H9 (cell line): ENCODE measurements around the gene CRBN. TPM values are rescaled to one million over a fixed set of nuclear protein-coding genes. Genes with fewer than 3 reads are reported as not detected.

Experiments
- DNase-seq: peaks from one replicate; pipeline ENCODE4 v3.0.0-alpha.2; 2017
- H2AFZ ChIP-seq: one replicate; pipeline ENCODE4 v1.6.1; 2013; ENCODE audit warnings: mild to moderate bottlenecking, low read length, control low read depth, moderate library complexity
- H2AK5ac ChIP-seq: 2 replicates; pipeline ENCODE4 v1.6.1; 2013; ENCODE audit warnings: low read length, control low read depth, mixed read lengths; ENCODE audit not compliant: insufficient read length
- H2BK120ac ChIP-seq: one replicate; pipeline ENCODE4 v1.6.1; 2013; ENCODE audit warnings: low read depth, mild to moderate bottlenecking, low read length, control low read depth, inconsistent platforms; ENCODE audit not compliant: poor library complexity, severe bottlenecking
- H2BK12ac ChIP-seq: 2 replicates; pipeline ENCODE4 v1.6.1; 2013; ENCODE audit warnings: low read length, control low read depth, mixed read lengths, low read depth; ENCODE audit not compliant: insufficient read length
- H2BK15ac ChIP-seq: 2 replicates; pipeline ENCODE4 v1.6.1; 2013; ENCODE audit warnings: low read depth, low read length, control low read depth
- H2BK20ac ChIP-seq: one replicate; pipeline ENCODE4 v1.6.1; 2013; ENCODE audit warnings: low read depth, mild to moderate bottlenecking, low read length, control low read depth, inconsistent platforms; ENCODE audit not compliant: poor library complexity, severe bottlenecking
- H2BK5ac ChIP-seq: 2 replicates; pipeline ENCODE4 v1.6.1; 2013; ENCODE audit warnings: low read length, control low read depth, mixed read lengths; ENCODE audit not compliant: insufficient read length
- H3K14ac ChIP-seq: 2 replicates; pipeline ENCODE4 v1.6.1; 2013; ENCODE audit warnings: low read length, control low read depth; ENCODE audit not compliant: insufficient read depth
- H3K18ac ChIP-seq: 2 replicates; pipeline ENCODE4 v1.6.1; 2013; ENCODE audit warnings: low read depth, mild to moderate bottlenecking, mixed read lengths, low read length, control low read depth; ENCODE audit not compliant: insufficient read length
- H3K23ac ChIP-seq: 2 replicates; pipeline ENCODE4 v1.6.1; 2013; ENCODE audit warnings: low read length, control low read depth, mixed read lengths, low read depth; ENCODE audit not compliant: insufficient read length
- H3K23me2 ChIP-seq: 2 replicates; pipeline ENCODE4 v1.6.1; 2013; ENCODE audit warnings: low read depth, mild to moderate bottlenecking, mixed read lengths, low read length, control low read depth; ENCODE audit not compliant: insufficient read length, poor library complexity, severe bottlenecking
- H3K27ac ChIP-seq: 2 replicates; pipeline ENCODE4 v1.5.1; 2013; ENCODE audit warnings: low read length, control low read depth, mixed read lengths, low read depth; ENCODE audit not compliant: insufficient read length
- H3K27me3 ChIP-seq: 2 replicates; pipeline ENCODE4 v1.6.1; 2013; ENCODE audit warnings: low read length, control low read depth, inconsistent platforms; ENCODE audit not compliant: insufficient read depth
- H3K4ac ChIP-seq: 2 replicates; pipeline ENCODE4 v1.6.1; 2013; ENCODE audit warnings: low read depth, mild to moderate bottlenecking, control low read depth, inconsistent platforms, low read length, moderate library complexity
- H3K4me1 ChIP-seq: 2 replicates; pipeline ENCODE4 v1.6.1; 2013; ENCODE audit warnings: low read length, control low read depth, inconsistent platforms; ENCODE audit not compliant: insufficient read depth
- H3K4me2 ChIP-seq: 2 replicates; pipeline ENCODE4 v1.6.1; 2013; ENCODE audit warnings: low read length, control low read depth, mixed read lengths; ENCODE audit not compliant: insufficient read length, insufficient read depth
- H3K56ac ChIP-seq: 2 replicates; pipeline ENCODE4 v1.6.1; 2013; ENCODE audit warnings: low read depth, mild to moderate bottlenecking, mixed read lengths, low read length, control low read depth; ENCODE audit not compliant: insufficient read length
- H3K79me1 ChIP-seq: 2 replicates; pipeline ENCODE4 v1.6.1; 2013; ENCODE audit warnings: low read depth, mild to moderate bottlenecking, moderate library complexity, low read length, control low read depth, inconsistent platforms; ENCODE audit not compliant: insufficient read depth, poor library complexity, severe bottlenecking
- H3K79me2 ChIP-seq: 2 replicates; pipeline ENCODE4 v1.6.1; 2013; ENCODE audit warnings: low read length, control low read depth, inconsistent platforms; ENCODE audit not compliant: insufficient read depth
- H3K9ac ChIP-seq: 2 replicates; pipeline ENCODE4 v1.6.1; 2013; ENCODE audit warnings: low read length, control low read depth, mixed read lengths; ENCODE audit not compliant: insufficient read length; ENCODE audit errors: extremely low read depth
- H3K9me3 ChIP-seq: one replicate; pipeline ENCODE4 v1.6.1; 2013; ENCODE audit warnings: low read depth, low read length, inconsistent platforms; ENCODE audit not compliant: control insufficient read depth
- H3T11ph ChIP-seq: one replicate; pipeline ENCODE4 v1.6.1; 2013; ENCODE audit warnings: mild to moderate bottlenecking, low read length, control low read depth, inconsistent platforms
- H4K20me1 ChIP-seq: one replicate; pipeline ENCODE4 v1.6.1; 2013; ENCODE audit not compliant: control insufficient read depth, insufficient read length, insufficient read depth
- H4K5ac ChIP-seq: 2 replicates; pipeline ENCODE4 v1.6.1; 2013; ENCODE audit warnings: low read depth, mild to moderate bottlenecking, mixed read lengths, low read length, control low read depth; ENCODE audit not compliant: insufficient read length
- H4K8ac ChIP-seq: replicated peaks from 2 replicates; pipeline ENCODE4 v1.6.1; 2013; ENCODE audit warnings: low read length, control low read depth, mixed read lengths, low read depth; ENCODE audit not compliant: insufficient read length
- H4K91ac ChIP-seq: 2 replicates; pipeline ENCODE4 v1.6.1; 2013; ENCODE audit warnings: low read depth, mild to moderate bottlenecking, moderate library complexity, mixed read lengths, low read length, control low read depth; ENCODE audit not compliant: insufficient read length
- H3K27ac Mint-ChIP-seq, 3 experiments: 2 replicates in 2 of 3; 3 replicates in 1 of 3; pipeline ENCODE4 v1.8.0; 2020 to 2021; ENCODE audit warnings: mixed read lengths in 3 of 3, mild to moderate bottlenecking in 1 of 3, moderate library complexity in 1 of 3
- H3K27me3 Mint-ChIP-seq: 2 replicates; pipeline ENCODE4 v1.8.0; 2021; ENCODE audit warnings: low read depth, mild to moderate bottlenecking, moderate library complexity, mixed read lengths
- H3K36me3 Mint-ChIP-seq, 3 experiments: 2 replicates in 2 of 3; 3 replicates in 1 of 3; pipeline ENCODE4 v1.8.0; 2020 to 2021; ENCODE audit warnings: low read depth in 3 of 3, mixed read lengths in 3 of 3; ENCODE audit not compliant: insufficient read depth in 1 of 3
- H3K4me1 Mint-ChIP-seq, 2 experiments: 2 replicates each; pipeline ENCODE4 v1.8.0; 2020; ENCODE audit warnings: mixed read lengths in 2 of 2
- H3K4me3 Mint-ChIP-seq, 2 experiments: 2 replicates in 1 of 2; 3 replicates in 1 of 2; pipeline ENCODE4 v1.8.0; 2020 to 2021; ENCODE audit warnings: mild to moderate bottlenecking in 2 of 2, mixed read lengths in 2 of 2, moderate library complexity in 1 of 2
- H3K9me3 Mint-ChIP-seq, 2 experiments: 2 replicates in 1 of 2; 3 replicates in 1 of 2; pipeline ENCODE4 v1.8.0; 2020; ENCODE audit warnings: mild to moderate bottlenecking in 2 of 2, mixed read lengths in 2 of 2, moderate library complexity in 1 of 2
- CTCF ChIP-seq: fragments of 200-600 bp; sonication (generic); conservative IDR thresholded peaks from 3 replicates; pipeline ENCODE4 v1.8.0; 2021; ENCODE audit warnings: antibody characterized with exemption, mild to moderate bottlenecking
- WGBS: extraction: QIAGEN DNeasy Blood & Tissue Kit; methylation state at CpG from one replicate; pipeline ENCODE4 v1.1.7; 2013; ENCODE audit warnings: missing lambda C conversion rate, low lambda C conversion rate, mixed read lengths; ENCODE audit not compliant: insufficient read length; ENCODE audit errors: extremely low coverage; 5-methylcytosine and 5-hydroxymethylcytosine counted together
- total RNA-seq: library from RNA; stranded (reverse); gene quantifications from 2 replicates; pipeline ENCODE4 v1.2.1, GENCODE V29; 2021

The CRBN gene
- total RNA-seq, 1 experiment from 2014 or later: 40.2 TPM

- H3K4me1 Mint-ChIP-seq: peaks cover 21 to 25% of the 10 kb centered on the region in 2 experiments
- Histone ChIP-seq H3K4me1 (no peaks in the 10 kb centered on the region; the same call in 1 of the 2 replicates), H3K27me3 (no peaks in the 10 kb centered on the region), H4K5ac (no peak overlapping the region), H2BK20ac (no peak overlapping the region), H3K23ac (no peak overlapping the region), H4K20me1 (no peaks in the 10 kb centered on the region), H2BK5ac (no peak overlapping the region), H4K91ac (no peak overlapping the region), H3T11ph (no peak overlapping the region), H2AK5ac (no peak overlapping the region), H3K79me1 (no peaks in the 10 kb centered on the region), H2AFZ (no peak overlapping the region), H3K4me2 (no peak overlapping the region), H3K4ac (no peak overlapping the region), H2BK12ac (no peak overlapping the region), H2BK120ac (no peak overlapping the region), H3K79me2 (no peaks in the 10 kb centered on the region), H4K8ac (no peak overlapping the region), H3K18ac (no peak overlapping the region), H3K27ac (no peak overlapping the region), H3K9me3 (no peaks in the 10 kb centered on the region), H3K23me2 (no peaks in the 10 kb centered on the region), H2BK15ac (no peak overlapping the region), H3K14ac (no peak overlapping the region), H3K9ac (no peak overlapping the region), H3K56ac (no peak overlapping the region)
- H3K27me3 Mint-ChIP-seq: no peaks in the 10 kb centered on the region
- no peak overlapping the region for H3K27ac Mint-ChIP-seq
- no peak for TF ChIP-seq CTCF
- no CpG with 5 or more reads among the region's 3 CpGs for WGBS
- H3K36me3 Mint-ChIP-seq: no peaks in the 10 kb centered on the region
- no peak for DNase-seq
- H3K9me3 Mint-ChIP-seq: no peaks in the 10 kb centered on the region
- no peak overlapping the region for H3K4me3 Mint-ChIP-seq
Observed at GRCh38 chr3:3107181-3107580, 72.3 kb downstream of the CRBN start.
